Regular cardiac myocyte (primary cell): Measurements from ENCODE around the gene MAP3K10. TPM values are rescaled to one million over a fixed set of nuclear protein-coding genes. Genes with fewer than 3 reads are reported as not detected.

Experiments
- total RNA-seq: library from RNA; depleted of rRNA; stranded (reverse); fragments of >200 nt; gene quantifications from 2 replicates; pipeline ENCODE4 v1.2.3, GENCODE V29; 2014

The MAP3K10 gene
- 6.9 and 7.6 TPM in 2 replicates for total RNA-seq

GRCh38 chr19:40190891-40191835 is at the start of gene MAP3K10:
TSS of gene MAP3K10 (plus strand) at chr19:40191426. CDS start at chr19:40192032, 606 bp downstream.

DNA sequence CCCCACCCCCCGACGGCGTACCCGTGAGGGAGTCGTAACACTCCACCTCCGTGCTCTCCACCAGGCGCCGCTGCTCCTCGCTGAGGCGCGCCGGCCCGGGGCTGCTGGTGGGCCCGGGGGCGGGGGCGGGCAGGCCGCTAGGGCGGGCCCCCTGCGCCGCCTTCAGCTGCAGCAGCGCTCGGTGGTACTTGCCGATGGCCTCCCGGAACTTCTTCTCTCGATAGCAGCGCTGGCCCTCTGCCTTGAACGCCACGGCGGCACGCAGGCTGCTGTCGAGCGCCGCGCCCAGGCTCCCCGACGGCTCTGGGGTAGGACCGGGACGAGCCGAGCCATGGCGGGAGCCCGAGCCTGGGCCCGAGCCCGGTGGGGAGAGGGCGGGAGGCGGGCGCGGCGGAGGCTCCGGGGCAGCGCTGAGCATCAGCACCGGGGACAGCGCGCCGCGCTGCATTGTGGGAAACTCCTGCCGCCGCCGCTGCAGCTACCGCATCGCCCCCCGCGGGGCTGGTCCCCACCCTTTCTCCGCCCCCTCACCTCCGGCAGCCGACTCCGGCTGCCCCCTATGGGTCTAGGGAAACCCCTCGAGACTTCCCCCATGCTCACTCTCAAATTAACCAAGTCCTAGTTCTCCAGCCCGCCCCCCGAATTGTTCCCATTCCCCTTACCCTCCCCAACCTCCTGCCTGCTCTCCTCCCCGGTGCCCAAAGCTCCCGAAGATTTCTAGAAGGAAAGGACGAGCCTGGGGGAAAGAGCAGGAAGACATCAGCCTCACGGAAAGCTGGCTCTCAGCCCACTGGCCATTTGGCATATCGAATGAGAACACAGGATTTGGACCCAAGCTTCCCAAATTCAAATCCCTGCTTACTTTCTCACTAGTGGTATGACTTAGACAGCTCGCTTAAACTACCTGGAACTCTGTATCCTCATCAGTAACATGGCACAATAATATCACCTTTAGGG is 27.0 kb downstream of the MAP3K10 start, which contains the start of gene TTC9B:
Gene TTC9B (minus strand): TSS at position 451 of the 957 bp plus-strand sequence. CDS start 3 bp downstream, at position 448.

Other genes starting within 250 kb of the MAP3K10 start
- gene PSMC4, start 220.3 kb upstream of the MAP3K10 start, total RNA-seq, result 76.7 and 176 TPM in 2 replicates
- 6.7 and 7.6 TPM in 2 replicates for gene ZNF546, start 194.4 kb upstream of the MAP3K10 start, total RNA-seq
- gene ZNF780B, start 135.2 kb upstream of the MAP3K10 start, total RNA-seq, result 8.4 and 12.7 TPM in 2 replicates
- 20.1 and 21.1 TPM in 2 replicates for gene ZNF780A, start 100.5 kb upstream of the MAP3K10 start, total RNA-seq
- gene TTC9B, start 27.0 kb downstream of the MAP3K10 start, total RNA-seq, result not detected in 2 replicates
- under 0.01 and 0.19 TPM in 2 replicates for gene CCNP, start 35.3 kb downstream of the MAP3K10 start, total RNA-seq
- 63.5 and 64.5 TPM in 2 replicates for gene AKT2, start 93.9 kb downstream of the MAP3K10 start, total RNA-seq
- 8.2 and 9.0 TPM in 2 replicates for gene C19orf47, start 157.0 kb downstream of the MAP3K10 start, total RNA-seq
- gene PLD3, start 157.3 kb downstream of the MAP3K10 start, total RNA-seq, result 118 and 344 TPM in 2 replicates
- gene HIPK4, start 198.8 kb downstream of the MAP3K10 start, total RNA-seq, result 0.19 and 0.28 TPM in 2 replicates
- 0.58 and 1.7 TPM in 2 replicates for gene PRX, start 222.0 kb downstream of the MAP3K10 start, total RNA-seq
- gene SERTAD1, start 234.6 kb downstream of the MAP3K10 start, total RNA-seq, result 23.4 and 47.7 TPM in 2 replicates